AG20443 (cell line): ENCODE measurements around the gene GNL1.
A peak's percentile ranks its signal among the peaks of the same experiment; 100 is the strongest.
"Not testable (repeated sequence)": the region's sequence is repeated elsewhere in the genome, so short reads cannot be mapped to it uniquely, and the experiment has no call there.

ENCODE experiments used
- DNase-seq: peaks from one replicate; pipeline ENCODE4 v3.0.0; 2012; ENCODE audit warnings: low spot score, mixed read lengths

GNL1 gene

DNA sequence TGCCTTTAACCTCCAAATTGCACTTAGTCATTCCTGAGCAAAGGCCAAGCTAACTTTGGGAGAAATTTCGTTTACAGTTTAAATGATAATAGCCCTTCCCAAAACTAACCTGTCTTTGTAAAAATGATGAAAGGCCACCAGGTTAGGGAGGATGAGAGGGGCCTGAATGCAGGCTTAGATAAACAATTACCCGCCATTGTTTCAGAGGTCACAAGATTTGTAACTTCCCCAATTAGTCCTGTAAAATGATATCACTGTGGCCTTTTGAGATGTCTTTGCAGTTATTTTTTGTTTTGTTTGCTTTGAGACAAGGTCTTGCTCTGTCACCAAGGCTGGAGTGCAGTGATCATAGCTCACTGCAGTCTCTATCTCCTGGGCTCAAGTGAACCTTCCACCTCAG, 26.3 kb downstream of the GNL1 start:
- no peak for DNase-seq

DNA sequence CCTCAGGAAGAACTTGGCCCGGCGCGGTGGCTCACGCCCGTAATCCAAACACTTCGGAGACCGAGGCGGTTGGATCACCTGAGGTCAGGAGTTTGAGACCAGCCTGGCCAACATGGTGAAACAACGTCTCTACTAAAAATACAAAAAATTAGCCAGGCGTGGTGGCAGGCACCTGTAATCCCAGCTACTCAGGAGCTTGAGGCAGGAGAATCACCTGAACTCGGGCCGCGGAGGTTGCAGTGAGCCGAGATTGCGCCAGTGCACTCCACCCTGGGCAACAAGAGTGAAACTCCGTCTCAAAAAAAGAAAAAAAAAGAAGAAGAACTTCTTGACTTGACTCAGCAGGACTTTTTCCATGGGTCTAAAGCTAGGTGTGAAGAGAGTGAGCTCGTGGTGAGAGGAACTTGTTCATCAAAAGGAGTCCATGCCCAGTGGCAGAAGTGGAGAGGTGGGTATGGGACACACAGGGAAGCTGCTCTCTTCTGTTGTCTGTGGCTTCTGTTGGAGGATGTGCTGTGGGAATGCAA, 26.9 kb downstream of the GNL1 start:
- DNase-seq: not testable (repeated sequence)

DNA sequence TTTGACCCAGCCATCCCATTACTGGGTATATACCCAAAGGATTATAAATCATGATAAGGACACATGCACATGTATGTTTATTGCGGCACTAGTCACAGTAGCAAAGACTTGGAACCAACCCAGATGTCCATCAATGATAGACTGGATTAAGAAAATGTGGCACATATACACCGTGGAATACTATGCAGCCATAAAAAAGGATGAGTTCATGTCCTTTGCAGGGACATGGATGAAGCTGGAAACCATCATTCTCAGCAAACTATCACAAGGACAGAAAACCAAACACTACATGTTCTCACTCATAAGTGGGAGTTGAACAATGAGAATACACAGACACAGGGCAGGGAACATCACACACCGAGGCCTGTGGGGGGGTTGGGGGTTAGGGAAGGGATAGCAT, 29.8 kb downstream of the GNL1 start:
- not testable (repeated sequence) for DNase-seq

DNA sequence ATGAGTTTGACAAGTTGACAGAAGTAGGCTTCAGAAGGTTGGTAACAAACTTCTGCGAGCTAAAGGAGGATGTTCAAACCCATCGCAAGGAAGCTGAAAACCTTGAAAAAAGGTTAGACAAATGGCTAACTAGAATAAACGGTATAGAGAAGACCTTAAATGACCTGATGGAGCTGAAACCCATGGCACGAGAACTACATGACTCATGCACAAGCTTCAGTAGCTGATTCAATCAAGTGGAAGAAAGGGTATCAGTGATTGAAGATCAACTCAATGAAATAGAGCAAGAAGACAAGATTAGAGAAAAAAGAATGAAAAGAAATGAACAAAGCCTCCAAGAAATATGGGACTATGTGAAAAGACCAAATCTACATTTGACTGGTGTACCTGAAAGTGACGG, 34.3 kb downstream of the GNL1 start:
- not testable (repeated sequence) for DNase-seq

DNA sequence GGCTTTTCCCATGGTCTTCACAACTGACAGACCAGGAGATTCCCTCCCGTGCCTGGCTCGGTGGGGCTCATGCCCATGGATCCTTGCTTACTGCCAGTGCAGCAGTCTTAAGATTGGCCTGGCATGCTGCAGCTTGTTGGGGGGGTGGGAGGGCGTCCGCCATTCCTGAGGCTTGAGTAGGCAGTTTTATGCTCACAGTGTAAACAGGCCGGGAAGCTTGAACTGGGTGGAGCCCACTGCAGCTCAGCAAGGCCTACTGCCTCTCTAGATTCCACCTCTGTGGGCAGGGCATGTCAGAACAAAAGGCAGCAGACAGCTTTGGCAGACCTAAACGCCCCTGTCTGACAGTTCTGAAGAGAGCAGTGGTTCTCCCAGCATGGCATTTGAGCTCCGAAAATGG, 35.2 kb downstream of the GNL1 start:
- peak; percentile 46 for DNase-seq

DNA sequence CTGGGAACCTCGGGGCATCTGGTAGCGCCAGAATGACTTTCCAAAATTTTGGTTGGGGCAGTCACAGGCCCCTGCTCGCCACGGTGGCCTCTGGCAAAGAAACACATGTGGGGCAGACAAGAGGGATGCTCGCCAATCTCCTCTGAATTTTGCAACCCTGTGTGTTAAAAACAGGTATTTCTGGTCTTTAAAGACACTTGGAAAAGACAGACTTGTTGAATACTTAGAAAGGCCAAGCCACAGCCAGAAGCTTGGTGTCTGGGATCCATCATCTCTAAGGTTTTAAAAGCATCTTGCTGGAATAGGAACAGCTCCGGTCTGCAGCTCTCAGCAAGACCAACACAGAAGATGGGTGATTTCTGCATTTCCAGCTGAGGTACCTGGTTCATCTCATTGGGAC, 35.8 kb downstream of the GNL1 start:
- no peak for DNase-seq

DNA sequence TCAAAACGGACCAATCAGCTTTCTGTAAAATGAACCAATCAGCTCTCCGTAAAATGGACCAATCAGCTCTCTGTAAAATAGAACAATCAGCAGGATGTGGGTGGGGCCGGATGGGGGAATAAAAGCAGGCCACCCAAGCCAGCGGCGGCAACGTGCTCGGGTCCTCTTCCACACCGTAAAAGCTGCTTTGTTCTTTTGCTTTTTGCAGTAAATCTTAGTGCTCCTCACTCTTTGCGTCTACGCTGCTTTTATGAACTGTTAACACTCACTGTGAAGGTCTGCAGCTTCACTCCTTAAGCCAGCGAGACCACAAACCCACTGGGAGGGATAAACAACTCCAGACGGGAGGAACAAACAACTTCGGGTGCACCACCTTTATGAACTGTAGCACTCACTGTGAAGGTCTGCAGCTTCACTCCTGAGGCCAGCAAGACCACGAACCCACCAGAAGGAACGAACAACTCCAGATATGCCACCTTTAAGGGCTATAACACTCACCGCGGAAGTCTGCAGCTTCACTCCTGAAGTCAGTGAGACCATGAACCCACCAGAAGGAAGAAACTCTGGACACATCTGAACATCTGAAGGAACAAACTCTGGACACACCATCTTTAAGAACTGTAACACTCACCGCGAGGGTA, 37.7 kb downstream of the GNL1 start:
- DNase-seq: not testable (repeated sequence)

DNA sequence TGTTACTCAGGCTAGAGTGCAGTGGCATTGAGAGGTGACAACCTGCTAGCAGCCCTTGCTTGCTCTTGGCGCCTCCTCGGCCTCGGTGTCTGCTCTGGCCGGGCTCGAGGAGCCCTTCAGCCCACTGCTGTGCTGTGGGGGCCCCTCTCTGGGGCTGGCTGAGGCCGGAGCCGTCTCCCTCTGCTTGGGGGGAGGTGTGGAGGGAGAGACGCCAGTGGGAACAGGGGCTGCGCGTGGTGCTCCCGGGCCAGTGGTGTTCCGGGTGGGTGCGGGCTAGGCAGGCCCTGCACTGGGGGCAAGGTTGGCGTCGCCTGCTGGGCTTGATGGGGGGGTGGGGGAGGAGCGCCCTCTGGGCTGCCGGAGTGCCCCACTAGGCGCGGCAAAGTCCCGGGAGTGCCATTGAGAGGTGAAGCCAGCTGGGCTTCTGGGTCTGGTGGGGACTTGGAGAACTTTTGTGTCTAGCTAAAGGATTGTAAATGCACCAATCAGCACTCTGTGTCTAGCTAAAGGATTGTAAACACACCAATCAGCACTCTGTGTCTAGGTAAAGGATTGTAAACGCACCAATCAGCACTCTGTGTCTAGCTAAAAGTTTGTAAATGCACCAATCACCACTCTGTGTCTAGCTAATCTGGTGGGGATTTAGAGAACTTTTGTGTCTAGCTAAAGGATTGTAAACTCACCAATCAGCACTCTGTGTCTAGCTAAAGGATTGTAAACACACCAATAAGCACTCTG, 38.4 kb downstream of the GNL1 start:
- DNase-seq: not testable (repeated sequence)

DNA sequence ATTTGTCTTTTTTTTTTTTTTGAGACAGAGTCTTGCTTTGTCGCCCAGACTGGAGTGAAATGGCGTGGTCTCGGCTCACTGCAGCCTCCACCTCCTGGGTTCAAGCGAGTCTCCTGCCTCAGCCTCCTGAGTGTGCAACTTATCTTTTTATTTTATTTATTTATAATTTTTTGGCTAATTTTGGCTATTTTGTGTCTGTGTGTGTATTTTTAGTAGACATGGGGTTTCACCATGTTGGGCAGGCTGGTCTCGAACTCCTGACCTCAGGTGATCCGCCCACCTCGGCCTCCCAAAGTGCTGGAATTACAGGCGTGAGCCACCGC, 39.6 kb downstream of the GNL1 start:
- not testable (repeated sequence) for DNase-seq

DNA sequence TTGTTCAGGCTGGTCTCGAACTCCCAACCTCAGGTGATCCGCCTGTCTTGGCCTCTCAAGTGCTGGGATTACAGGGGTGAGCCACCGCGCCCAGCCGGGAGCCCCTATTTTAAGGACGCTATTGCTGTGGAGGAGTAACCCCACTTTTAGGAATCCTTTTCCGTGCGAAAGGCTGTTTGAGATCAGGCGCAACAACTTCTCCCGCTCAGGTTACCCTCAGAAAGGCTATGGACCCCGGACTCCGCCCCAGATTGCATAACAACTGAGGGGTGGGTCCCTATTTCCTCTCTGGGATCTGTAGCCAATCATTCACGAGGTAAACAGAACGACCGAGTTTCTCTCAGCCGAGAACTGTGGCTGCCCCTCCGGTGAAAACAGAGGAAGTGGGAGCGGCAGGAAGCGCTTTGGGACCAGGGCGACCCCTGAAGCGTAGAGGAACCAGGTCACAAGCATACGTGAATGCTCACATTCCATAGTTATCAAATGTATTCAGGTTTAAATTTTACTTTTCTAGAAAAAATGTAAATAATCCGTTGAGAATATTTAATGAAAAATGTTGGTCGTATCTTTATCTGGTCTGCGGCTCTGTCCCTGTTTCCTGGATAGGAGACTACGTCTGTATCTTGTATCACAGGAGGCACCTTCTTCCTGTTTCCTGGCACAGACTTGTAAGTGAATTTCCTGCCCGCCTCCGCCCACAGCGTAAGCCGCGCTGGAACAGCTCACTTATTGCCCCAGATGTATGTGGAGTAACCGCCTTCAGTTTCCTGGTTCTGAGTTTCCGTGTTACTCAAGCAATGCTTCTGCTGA, 40.1 kb downstream of the GNL1 start:
- peak; percentile 86 for DNase-seq

DNA sequence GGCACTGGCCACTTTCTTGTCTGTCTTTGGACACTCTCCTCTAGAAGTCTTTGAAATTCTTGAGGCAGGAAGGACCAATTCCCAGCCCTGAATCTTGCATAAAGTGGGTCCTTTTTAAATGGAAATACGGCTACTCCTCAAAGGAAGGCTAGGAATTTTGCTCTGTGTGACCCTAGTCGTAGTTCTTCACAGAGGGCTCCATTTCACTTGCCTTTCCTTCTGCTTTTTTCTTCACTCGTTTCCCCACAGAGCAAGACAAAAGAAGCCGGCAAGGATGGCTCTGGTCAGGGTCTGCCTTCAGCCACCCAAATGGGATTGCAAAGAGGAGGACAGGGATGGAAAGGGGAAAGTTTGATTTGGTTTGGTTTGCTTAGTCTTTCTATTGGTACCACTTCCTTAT, 41.2 kb downstream of the GNL1 start:
- DNase-seq: no peak

DNA sequence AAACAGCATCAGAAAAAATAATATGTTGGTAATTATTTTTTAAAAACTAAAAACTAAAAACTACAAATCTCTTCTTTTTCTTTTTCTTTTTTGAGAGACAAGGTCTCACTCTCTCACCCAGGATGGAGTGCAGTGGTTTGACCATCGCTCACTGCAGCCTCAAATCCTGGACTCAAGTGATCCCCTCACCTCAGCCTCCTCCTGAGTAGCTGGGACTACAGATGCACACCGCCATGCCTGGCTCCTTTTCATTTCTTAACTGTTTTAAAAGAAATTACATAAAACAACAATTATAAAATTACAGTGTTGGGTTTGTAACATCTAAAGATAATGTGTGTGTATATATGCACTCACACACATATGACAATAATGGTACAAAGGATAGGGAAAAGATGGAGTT, 42.8 kb downstream of the GNL1 start:
- no peak for DNase-seq

DNA sequence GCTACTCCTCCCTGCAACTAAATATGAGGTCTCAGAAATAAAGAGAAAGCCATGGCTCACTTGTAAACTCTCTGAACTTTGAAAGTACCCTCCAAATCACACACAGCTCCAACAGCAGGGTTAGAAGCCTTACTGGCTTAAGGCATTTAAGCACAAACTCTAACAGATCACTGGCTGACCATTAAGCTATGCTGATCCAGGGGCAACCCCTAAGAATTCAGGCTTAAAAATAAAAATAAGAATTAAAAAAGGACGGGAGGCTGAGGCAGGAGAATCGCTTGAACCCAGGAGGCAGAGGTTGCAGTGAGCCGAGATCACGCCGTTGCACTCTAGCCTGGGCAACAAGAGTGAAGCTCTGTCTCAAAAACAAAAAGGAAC, 45.1 kb downstream of the GNL1 start:
- DNase-seq: no peak

DNA sequence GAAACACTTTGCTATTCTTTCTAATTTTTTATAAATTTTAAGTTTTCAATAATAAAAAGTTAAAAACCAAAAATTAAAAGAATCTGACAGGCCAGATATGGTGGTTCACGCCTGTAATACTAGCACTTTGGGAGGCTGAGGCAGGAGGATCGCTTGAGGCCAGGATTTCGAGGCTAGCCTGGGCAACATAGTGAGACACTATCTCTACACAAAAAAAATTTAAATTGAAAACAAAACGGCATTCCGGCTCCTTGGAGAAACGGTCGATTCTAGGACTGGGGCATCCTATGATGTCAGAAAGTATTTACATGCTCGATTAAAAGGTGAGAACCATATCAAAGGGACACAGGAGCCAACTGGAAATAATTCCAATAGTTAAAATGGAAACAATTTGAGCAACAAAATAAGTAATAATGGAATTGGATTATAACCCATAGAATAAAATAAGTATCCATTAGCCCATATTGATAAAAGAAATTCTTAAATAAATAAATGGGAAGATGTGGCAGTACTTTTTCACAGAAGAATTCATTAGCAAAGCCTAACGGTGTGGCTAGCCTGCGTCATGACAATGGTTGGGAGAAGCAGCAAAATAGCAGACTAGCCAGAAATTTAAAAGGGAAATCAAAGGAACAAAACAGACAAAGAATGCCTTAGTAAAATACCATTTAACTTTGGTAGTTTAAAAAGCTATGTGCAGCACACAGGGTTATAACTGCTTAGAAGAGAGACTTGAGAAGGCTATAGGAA, 45.7 kb downstream of the GNL1 start:
- DNase-seq: no peak

DNA sequence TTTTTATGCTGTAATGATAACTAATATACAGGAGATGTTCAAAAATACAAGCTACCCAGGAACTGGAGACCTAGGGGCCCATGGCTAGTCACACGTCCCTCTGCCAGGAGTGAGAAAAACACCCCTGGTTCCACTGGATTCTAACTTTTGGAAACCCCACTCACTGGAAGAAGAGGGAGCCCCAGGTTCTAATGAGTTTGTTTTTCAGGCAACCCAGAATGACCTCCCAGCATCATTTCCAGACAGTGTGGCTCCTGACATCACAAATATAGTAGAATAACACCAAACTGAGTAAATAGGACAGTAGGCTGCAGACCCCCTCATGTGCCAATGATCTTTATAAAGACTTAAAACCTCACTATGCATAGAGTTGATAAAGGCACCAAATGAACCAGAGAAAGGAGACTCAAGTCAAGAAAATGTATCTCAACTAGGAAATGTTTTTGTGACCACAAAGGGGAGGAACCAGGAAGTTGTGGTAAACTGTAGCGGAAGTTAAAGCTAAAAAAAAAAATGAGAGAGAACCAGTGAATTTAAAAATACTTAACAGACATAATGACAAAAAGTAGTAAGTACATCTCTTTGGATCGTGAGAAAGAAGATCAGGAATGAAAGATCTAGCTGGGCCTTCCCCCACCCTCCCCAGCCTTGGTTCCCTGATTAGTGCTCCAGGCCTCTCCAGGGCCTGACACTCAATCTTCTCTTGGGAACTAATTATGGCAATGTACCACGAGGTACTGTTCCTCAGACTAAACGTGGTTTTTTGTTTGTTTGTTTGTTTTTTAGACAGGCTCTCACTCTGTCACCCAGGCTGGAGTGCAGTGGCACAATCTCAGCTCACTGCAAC, 47.2 kb downstream of the GNL1 start:
- DNase-seq: peak; percentile 25

DNA sequence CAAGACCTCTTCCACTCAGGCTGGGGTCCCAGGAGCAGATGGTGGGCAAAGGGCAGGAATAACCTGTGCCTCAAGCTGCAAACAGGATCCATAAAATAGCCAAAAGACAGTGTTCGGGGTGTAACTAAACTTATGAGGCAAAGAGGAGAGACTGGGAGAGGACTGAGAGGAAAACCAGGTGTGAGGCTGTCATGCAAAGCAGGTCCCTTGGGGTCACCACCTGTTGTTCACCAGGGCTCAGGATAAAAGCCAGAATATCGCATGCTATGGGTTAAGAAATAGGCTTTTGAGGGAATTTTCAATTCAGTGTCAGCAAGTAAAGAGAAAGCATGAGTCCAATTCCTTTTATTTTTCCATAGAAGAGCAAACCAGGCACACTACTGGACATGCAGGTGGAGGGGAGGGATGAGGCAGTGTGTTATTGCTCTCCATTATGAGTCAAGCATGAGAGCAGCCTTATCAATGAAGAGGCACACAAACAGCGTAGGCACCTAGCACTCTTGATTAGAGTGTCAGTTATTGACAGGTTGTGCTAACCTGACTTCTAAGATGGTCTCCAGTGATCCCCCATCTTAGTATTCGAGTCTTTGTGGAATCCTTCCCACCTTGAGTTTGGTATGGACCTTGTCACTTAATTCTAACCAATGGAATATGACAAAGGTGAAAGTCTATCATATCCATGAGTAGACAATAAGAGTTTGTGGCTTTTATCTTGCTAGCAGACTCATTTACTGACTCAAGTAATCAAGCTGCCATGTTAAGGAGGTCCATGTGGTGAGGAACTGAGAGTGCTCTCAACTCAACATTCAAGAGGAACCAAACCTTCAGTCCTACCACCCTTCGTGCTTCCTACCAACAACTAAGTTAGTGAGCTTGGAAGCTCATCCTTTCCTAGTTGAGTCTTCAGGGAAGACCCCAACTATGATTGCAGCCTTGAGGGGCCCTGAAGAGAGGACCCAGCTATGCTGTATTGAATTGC, 48.2 kb downstream of the GNL1 start:
- DNase-seq: no peak

DNA sequence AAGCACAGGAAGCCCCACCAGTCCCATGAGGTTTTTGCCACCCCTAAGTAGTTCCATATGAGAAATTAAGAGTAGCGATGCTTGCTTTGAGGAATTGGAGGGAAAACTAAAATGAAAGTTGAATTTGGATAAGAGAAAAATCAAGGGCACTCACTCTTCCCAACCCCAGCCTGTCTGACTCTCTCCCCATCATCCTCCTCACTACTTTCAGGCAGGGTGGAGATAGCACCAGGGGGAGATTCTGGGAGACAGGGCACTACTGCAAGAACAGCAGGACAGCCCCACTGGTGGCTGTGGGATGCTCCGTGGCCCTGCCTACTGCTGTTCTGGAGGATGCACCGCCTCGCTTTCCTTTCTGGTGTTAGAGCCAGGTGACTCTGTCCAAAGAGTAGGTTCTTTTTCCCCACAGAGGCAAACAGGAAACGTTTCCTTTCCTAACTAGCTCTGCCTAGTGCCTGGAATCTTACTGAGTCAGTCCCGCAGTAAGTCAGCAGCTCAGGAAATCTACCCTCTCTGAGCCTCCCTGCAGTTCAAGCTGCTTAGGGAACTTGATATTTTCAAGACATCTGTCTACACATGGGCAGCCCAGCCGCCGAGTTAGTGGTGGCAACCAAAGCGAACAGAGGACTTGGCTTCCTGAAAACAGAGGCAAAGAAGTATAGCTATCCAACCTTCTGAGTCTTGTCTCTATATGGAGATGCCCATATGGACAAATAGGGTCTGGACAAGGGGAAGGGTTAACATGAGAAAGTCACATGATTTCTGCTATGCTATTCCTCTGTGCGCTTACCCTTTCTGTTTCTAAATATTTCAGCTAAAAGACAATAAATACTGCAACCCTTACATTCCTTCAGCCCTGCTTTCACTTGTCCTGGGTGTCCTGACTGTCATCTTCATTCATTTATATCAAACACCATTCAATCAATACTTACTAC, 55.6 kb downstream of the GNL1 start:
- peak; percentile 36 for DNase-seq

DNA sequence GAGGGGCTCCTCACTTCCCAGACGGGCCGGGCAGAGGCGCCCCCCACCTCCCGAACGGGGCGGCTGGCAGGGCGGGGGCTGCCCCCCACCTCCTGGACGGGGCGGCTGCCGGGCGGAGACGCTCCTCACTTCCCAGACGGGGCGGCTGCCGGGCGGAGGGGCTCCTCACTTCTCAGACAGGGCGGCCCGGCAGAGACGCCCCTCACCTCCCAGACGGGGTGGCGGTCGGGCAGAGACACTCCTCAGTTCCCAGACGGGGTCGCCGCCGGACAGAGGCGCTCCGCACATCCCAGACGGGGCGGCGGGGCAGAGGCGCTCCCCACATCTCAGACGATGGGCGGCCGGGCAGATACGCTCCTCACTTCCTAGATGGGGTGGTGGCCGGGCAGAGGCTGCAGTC, 57.6 kb downstream of the GNL1 start:
- not testable (repeated sequence) for DNase-seq

DNA sequence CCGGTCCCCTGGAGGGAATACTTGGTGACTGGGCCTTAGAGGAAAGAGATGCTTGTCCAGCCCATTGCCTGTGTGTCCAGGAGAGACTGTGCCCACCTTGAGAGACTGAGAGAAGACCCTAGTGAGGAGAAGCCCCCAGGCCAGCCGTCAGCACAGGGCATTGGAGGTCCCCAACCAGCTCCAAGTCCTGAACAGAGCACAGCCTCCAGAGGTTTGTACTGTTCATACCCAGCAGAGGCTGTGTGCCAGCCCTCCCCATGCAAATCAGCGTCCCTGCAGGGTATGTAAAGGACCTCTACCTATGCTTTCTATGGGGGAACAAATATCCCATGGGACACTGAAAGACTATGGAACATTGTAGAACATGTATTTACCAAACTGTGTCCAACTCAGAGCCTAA, 58.6 kb downstream of the GNL1 start:
- DNase-seq: no peak
